Measurements from ENCODE around the gene RGS6. TPM values are rescaled to one million over a fixed set of nuclear protein-coding genes. Genes with fewer than 3 reads are reported as not detected.

Gene RGS6
- total RNA-seq, 2 donors from 2014 or later, result 0.43 to 0.78 TPM

DNA sequence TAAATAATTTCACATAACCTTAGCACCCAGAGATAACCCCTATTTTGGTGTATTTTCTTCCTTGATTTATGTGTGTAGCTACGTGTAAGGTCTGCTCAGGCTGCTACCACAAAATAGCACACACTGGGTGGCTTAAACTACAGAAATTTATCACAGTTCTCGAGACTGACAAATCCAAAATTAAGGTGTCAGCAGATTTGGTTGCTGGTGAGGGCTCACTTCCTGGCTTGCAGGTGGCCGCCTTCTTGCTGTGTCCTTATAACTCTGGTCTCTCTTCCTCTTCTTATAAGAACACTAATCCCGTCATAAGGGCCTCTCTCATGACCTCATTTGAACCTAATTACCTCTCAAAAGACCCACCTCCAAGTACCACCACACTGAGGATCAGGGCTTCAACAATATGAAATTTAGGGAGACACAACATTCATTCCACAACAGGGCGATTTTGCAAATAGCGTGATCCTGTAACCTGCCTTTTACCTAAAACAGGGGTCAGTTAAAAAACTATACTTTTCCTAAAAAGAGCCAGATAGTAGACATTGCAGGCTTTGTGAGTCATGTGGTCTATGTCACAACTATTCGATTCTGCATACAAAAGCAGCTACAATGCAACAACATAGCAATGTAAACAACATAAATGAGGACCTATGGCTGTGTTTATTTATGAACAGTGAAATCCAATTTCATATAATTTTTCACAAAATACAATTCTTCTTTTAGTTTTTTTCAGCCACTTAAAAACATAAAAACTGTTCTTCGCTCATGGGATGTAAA is 589.9 kb downstream of the RGS6 start:
- intact Hi-C loops (cut with DNase I, micrococcal nuclease), result no loop called here
- no peak for ATAC-seq
- no peak for DNase-seq

DNA sequence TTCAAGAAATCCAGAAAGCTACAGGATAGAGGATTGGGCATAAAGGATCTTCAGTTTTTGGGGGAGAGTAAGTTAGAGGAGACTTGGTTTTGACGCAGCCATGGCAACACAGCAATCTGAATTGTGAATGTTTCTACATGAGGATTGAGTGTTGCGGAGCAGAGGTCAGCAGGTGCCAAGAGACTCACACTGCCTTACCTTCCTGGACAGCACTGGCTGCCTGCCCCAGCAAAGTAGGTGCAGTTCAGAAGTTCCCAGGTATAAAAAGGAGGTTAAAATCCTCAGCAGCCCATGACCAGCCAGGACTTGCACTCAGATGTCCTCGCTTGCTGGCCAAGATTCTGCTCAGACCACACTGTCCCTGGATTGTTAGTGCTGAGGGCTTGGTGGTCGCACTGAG is 590.6 kb downstream of the RGS6 start:
- ATAC-seq (no peak), DNase-seq (no peak)
- intact Hi-C loops (cut with DNase I, micrococcal nuclease), result no loop called here

GRCh38 chr14:72523424-72524294 is 591.4 kb downstream of the RGS6 start:
- intact Hi-C loops (cut with DNase I, micrococcal nuclease), result no loop called here
- no peak for ATAC-seq
- DNase-seq, result no peak

GRCh38 chr14:72524295-72524629 is 592.0 kb downstream of the RGS6 start:
- DNase-seq (no peak), ATAC-seq (no peak)
- intact Hi-C loops (cut with DNase I, micrococcal nuclease), result no loop called here

DNA sequence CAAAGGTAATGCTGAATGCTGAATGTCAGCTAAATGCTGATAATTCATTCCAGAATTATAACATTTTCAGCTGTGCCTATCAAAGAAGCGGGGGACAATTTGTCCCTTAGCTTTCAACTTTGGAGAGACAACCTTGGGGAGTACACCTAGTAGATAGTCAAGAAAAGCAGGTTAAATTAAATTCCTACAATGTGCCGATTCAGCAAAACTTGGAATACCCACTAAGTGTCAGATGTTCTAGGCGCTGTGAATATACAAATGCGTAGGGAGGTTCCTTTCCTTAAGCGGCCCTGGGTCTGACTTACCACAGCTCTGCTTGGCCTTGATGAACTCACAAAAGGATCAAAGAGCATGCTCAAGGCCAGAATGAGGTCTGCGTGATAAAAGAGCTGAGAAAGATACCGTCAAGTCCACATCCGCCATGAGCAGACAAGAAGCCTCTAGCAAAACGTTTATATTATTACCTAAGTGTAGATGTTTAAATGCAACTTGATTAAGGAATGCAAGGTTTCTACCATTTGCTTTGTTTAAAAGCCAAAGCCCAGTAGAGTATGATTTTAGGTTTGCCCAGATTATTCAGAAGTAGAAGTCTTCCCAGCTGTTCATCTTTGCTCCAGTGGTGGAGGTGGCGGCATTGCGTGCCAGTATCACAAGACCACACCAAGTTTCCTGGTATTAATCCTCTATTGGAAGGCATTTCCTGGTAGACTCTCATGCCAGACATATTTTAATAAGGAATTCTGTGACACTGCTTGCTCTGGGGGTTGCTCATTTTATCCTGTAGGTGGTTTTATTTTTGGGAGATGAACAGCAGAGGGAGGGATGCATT is 593.1 kb downstream of the RGS6 start:
- intact Hi-C loops (cut with DNase I, micrococcal nuclease), result no loop called here
- ATAC-seq (no peak), DNase-seq (no peak)

DNA sequence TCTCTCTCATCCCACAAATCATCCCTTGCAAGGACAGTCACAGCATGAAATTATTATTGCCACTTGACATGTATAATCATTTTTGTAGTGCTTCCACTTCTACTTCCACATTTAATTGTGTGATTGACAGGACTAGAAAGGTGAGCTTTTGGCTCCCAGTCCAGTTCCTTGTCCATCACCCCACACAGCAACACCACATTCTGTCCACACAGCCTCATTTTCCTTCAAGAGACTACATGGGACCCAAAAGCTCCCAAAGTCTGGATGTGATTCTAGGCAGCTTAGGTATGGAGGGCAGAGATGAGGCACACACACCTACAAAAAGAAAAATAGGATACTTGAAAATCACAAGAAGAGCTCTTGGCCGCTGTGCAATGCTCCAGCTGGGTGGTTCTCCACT is 595.4 kb downstream of the RGS6 start:
- DNase-seq (no peak), ATAC-seq (no peak)
- intact Hi-C loops (cut with DNase I, micrococcal nuclease), result no loop called here

DNA sequence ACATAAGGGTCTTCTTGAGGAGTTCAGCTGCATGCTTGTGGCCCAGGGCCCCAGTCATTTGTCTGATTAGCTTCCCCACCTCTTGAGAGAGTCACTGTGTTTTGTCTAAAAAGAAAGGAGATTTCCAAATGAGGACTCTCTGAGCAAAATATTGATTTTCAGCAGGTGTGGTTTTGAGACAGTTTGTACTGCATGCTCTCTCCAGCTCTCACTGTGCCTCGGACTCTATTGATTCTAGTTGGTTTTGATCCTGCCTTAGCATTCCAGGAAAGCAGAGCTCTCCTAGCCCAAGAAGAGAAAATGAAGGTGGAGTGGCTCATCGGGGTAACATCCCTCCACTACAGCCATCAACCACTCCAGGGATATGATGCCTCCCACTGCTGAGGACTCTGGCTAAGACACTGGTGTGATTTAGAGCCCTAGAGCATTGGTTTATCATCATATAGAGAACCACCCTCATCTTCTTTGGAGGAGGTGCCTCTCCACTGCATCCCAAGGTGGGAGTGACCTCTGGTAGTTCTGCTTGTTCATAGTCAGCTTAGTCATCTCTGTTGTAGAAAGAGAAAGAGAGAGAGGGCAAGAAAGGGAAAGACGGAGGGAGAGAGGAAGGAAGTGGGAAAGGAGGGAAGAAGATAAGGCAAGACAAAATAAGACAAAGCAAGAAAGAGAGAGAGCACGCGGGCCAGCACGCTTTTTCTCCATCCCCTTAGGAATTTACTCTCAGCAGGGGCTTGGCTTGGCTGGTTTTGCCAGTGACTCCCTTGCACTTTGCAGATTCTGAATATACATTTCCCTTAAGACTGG is 596.0 kb downstream of the RGS6 start:
- intact Hi-C loops (cut with DNase I, micrococcal nuclease), result no loop called here
- ATAC-seq (no peak), DNase-seq (no peak)

DNA sequence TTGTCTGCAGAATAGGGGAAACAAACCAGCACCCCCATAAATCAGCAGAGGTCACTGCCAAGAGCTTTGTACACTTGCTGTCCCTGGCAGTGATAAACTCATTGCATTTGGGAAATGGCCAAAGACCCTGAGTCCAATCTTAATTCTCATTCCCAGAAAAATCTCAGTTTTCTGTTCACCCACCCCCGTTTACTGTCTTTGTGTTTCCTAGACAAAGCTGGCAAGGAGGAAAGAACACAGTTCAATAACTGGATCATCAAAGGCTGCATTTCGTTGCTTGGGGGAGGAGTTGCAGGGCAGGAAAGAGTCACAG is 596.6 kb downstream of the RGS6 start:
- no peak for ATAC-seq
- DNase-seq, result no peak
- intact Hi-C loops (cut with DNase I, micrococcal nuclease), result no loop called here

- DNase-seq (no peak), ATAC-seq (no peak)
- intact Hi-C loops (cut with DNase I, micrococcal nuclease), result no loop called here
These were observed 600.6 kb downstream of the RGS6 start for GRCh38 chr14:72532686-72533454.

DNA sequence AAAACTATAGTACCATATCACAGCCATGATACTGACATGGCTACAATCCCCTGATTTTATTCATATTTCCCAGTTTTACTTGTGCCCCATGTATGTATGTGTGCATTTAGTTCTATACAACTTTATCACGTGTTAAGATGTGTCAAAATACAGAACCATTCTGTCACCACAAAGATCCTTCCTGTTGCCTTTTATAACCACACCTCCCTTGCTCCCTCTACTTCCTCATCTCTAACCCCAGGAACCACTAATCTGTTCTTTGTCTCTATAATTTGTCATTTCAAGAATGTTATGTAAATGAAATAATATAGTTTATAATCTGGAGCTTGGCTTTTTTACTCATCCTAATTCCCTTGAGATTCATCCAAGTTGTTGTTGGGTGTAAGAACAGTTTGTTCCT is 603.3 kb downstream of the RGS6 start:
- intact Hi-C loops (cut with DNase I, micrococcal nuclease), result no loop called here
- ATAC-seq (no peak), DNase-seq (no peak)

DNA sequence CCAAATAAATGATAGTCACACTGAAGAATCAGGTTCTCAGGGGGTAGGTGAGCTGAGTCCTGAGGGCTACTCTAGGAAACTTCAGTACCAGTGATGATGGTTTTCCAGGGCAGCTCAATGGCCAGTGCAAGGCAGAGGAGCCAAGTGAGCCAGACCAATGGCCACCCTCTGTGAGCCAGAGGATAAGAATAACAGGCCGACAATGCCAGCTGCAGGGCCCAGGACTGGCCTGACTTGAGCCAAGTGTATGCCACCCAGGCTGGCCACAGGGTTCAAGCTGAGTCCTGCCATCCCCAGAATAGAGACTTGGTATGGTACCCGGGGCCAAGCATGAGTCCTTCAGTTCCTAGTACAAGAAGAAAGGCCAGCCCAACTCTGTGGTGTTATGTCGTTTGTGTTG is 606.2 kb downstream of the RGS6 start:
- DNase-seq, result no peak
- intact Hi-C loops (cut with DNase I, micrococcal nuclease), result no loop called here
- no peak for ATAC-seq

DNA sequence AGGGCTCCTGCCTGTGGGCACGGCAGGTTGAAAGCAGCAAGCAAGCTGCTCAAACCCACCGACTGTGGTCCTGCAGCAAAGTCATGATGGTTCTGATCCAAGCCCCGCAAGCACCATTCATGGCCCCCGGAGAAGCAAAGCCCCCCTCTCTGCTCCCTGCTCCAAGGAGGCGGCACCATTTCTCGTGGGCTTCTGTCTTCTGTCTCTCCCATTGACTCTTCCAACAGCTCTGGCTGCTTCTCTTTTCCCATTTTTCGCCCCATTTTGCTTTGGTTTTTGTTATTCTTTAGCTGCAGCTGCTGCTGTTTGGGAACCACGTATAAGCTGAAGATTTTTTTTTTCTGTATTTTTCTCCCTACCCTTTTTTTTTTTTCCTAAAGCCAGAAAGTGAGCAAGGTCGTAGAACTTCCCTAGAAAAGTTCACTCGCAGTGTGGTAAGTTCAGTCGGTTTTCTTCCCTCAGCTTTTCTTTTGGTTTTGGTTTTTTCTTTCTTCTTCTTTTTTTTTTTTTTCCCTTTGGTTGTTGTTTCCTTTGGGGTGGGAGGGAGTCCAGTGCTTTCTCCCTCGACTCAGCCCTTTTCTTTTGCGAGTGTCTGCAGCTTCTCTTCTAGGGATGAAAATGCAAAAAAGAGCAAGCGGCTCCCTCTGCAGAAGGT is 607.6 kb downstream of the RGS6 start:
- no peak for DNase-seq
- intact Hi-C loops (cut with DNase I, micrococcal nuclease), result no loop called here
- ATAC-seq, result no peak

GRCh38 chr14:72540836-72541235 is 608.6 kb downstream of the RGS6 start:
- intact Hi-C loops (cut with DNase I, micrococcal nuclease), result no loop called here
- no peak for DNase-seq
- no peak for ATAC-seq

- DNase-seq (no peak), ATAC-seq (no peak)
- intact Hi-C loops (cut with DNase I, micrococcal nuclease), result no loop called here
These were observed 609.3 kb downstream of the RGS6 start for GRCh38 chr14:72541546-72541945.

- ATAC-seq, result no peak
- intact Hi-C loops (cut with DNase I, micrococcal nuclease), result no loop called here
- no peak for DNase-seq
These were observed 611.1 kb downstream of the RGS6 start for GRCh38 chr14:72543341-72543740.

DNA sequence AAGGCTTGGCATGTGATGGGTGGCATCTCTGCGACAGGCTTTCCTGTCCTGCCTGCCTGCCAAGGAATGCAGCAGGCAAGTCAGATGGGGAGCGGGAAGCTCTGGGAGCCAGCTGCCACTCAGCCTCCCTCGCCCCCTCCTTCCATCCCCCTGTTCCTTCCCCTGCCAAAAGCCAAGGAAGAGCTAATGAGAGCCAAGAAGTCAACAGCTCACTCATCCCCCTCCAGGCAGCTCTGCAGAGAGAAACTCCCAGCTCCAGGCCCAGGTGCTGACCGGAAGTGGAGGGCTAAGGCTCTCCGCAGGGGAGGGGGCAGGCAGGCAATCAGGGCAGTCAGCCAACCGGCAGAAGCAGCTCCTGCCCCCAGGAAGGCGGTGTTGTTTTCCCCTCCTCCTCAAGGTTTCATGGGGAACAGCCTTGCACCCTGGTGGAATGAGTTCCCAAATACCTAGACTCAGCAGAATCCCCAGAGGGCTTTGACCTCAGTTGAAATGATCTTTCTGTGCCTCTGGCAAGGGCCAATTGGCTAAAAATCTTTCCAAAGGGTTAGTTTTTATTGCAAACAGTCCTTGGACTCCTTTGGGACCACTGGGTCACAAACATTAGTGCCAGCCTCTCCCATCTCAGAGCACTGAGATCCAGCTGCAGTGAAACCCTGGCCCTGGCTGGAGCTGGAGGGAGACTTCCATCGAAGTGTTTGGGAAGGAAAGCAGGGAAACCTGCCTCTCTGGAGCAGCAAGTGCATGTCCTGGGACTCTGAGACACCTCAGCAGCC is 612.6 kb downstream of the RGS6 start:
- DNase-seq (no peak), ATAC-seq (no peak)
- intact Hi-C loops (cut with DNase I, micrococcal nuclease), result no loop called here

Measured in left colon (tissue), 2 donors.